ENCODE measurements around the gene ANKRD9.

ANKRD9 gene

DNA sequence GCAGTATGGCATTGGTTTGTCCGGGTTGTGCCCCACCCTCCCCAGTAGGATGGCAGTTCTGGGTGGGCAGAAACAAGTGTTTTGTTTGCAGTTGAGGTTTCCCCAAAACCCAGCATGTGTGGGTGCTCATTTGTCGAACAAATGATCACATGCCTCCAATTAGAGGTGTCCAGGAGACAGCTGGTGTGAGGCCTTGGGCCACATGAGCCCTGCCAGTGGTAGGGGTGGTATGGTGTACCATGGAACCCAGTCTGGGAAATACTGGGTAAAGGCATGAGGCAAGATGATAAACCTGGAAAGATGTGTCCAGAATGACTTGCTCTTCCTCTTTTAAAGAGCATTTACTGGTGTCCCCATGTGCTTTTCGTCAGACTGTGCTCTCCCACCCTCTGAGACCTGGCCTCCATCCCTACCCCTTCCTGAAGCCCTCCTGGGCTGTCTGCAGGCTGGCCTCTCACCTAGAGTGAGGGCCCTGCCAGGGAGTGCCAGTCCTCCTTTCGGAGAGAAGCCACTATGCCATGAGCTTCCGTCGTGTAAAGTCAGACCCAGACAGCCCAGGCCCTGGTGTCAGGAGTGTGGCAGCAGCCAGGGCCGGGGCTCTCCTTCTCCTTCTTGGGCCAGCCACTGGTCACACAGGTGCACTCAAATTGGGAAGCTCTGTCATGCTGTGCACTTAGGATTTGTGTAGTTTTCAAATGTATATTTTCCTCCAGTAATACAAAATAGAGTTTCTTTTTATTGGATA, 17.6 kb downstream of the ANKRD9 start:
- H3K36me3 ChIP-seq (ENCODE audit: insufficient read depth, low read depth, low read length): no peaks in the 10 kb centered on the region
- H3K27ac ChIP-seq (ENCODE audit: low read length): no peak overlapping the region
- H3K4me3 ChIP-seq (ENCODE audit: low read length): no peak overlapping the region
- H3K9me3 ChIP-seq (ENCODE audit: insufficient read depth, low read depth, low read length): no peaks in the 10 kb centered on the region
- no peaks in the 10 kb centered on the region for H3K27me3 ChIP-seq (ENCODE audit: insufficient read depth, low read length)
- no peaks in the 10 kb centered on the region for H3K4me1 ChIP-seq (ENCODE audit: insufficient read depth, low read length)
- no peak overlapping the region for H3K9ac ChIP-seq (ENCODE audit: low read depth, low read length)

- no peaks in the 10 kb centered on the region for H3K27me3 ChIP-seq (ENCODE audit: insufficient read depth, low read length)
- H3K9ac ChIP-seq (ENCODE audit: low read depth, low read length): no peak overlapping the region
- no peaks in the 10 kb centered on the region for H3K36me3 ChIP-seq (ENCODE audit: insufficient read depth, low read depth, low read length)
- no peaks in the 10 kb centered on the region for H3K9me3 ChIP-seq (ENCODE audit: insufficient read depth, low read depth, low read length)
- H3K4me1 ChIP-seq (ENCODE audit: insufficient read depth, low read length): no peaks in the 10 kb centered on the region
- H3K4me3 ChIP-seq (ENCODE audit: low read length): no peak overlapping the region
- H3K27ac ChIP-seq (ENCODE audit: low read length): no peak overlapping the region
Observed at GRCh38 chr14:102491366-102491765, 18.2 kb downstream of the ANKRD9 start.

DNA sequence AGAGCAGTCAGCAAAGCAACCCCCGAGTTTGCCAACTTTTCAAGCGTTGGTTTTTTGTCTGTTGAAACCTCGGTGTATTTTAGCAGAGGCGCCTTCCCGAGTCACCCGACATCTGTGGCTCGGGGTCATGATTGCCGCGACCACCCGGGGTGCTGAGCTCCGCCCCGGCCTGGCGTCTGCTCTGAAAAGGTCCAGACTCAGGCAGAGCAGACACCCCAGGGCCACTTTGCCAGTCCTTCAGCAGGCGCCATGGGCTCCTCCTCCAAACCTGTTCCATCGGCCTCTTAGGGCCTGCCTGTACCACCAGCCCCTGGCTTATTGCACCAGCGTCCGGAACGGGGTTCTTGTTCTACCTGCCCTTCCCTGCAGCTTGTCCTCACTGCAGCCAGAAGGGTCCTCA, 19.1 kb downstream of the ANKRD9 start:
- no peaks in the 10 kb centered on the region for H3K27me3 ChIP-seq (ENCODE audit: insufficient read depth, low read length)
- H3K9ac ChIP-seq (ENCODE audit: low read depth, low read length): no peak overlapping the region
- no peaks in the 10 kb centered on the region for H3K36me3 ChIP-seq (ENCODE audit: insufficient read depth, low read depth, low read length)

DNA sequence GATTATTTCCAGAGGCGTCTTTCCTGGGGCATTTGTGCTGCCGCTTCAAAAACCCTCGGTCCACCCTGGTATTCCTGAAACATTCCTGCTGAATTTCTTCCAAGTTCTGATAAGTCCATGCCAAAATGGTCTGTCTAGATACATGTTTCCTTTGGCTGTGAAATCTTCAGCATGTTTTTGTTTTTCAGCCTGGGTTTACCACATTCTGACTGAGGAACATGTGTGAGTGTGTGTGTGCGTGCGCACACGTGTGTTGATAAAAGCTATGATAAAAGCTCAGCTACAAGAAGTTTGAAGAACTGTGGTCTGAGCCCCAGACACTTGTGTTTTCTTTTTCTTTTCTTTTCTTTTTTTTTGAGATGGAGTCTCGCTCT, 22.4 kb downstream of the ANKRD9 start:
- H3K9me3 ChIP-seq (ENCODE audit: insufficient read depth, low read depth, low read length): no peaks in the 10 kb centered on the region
- no peaks in the 10 kb centered on the region for H3K27me3 ChIP-seq (ENCODE audit: insufficient read depth, low read length)
- H3K9ac ChIP-seq (ENCODE audit: low read depth, low read length): no peak overlapping the region
- no peak overlapping the region for H3K27ac ChIP-seq (ENCODE audit: low read length)
- H3K4me3 ChIP-seq (ENCODE audit: low read length): no peak overlapping the region
- no peaks in the 10 kb centered on the region for H3K4me1 ChIP-seq (ENCODE audit: insufficient read depth, low read length)
- no peaks in the 10 kb centered on the region for H3K36me3 ChIP-seq (ENCODE audit: insufficient read depth, low read depth, low read length)

More for the DNA sequence above, 19.1 kb downstream of the ANKRD9 start:
- H3K4me1 ChIP-seq (ENCODE audit: insufficient read depth, low read length): no peaks in the 10 kb centered on the region
- H3K9me3 ChIP-seq (ENCODE audit: insufficient read depth, low read depth, low read length): no peaks in the 10 kb centered on the region
- no peak overlapping the region for H3K4me3 ChIP-seq (ENCODE audit: low read length)
- H3K27ac ChIP-seq (ENCODE audit: low read length): no peak overlapping the region

GRCh38 chr14:102486513-102487203, 22.9 kb downstream of the ANKRD9 start:
- no peaks in the 10 kb centered on the region for H3K4me1 ChIP-seq (ENCODE audit: insufficient read depth, low read length)
- no peaks in the 10 kb centered on the region for H3K9me3 ChIP-seq (ENCODE audit: insufficient read depth, low read depth, low read length)
- H3K36me3 ChIP-seq (ENCODE audit: insufficient read depth, low read depth, low read length): no peaks in the 10 kb centered on the region
- no peak overlapping the region for H3K4me3 ChIP-seq (ENCODE audit: low read length)
- no peak overlapping the region for H3K9ac ChIP-seq (ENCODE audit: low read depth, low read length)
- H3K27me3 ChIP-seq (ENCODE audit: insufficient read depth, low read length): no peaks in the 10 kb centered on the region
- no peak overlapping the region for H3K27ac ChIP-seq (ENCODE audit: low read length)

DNA sequence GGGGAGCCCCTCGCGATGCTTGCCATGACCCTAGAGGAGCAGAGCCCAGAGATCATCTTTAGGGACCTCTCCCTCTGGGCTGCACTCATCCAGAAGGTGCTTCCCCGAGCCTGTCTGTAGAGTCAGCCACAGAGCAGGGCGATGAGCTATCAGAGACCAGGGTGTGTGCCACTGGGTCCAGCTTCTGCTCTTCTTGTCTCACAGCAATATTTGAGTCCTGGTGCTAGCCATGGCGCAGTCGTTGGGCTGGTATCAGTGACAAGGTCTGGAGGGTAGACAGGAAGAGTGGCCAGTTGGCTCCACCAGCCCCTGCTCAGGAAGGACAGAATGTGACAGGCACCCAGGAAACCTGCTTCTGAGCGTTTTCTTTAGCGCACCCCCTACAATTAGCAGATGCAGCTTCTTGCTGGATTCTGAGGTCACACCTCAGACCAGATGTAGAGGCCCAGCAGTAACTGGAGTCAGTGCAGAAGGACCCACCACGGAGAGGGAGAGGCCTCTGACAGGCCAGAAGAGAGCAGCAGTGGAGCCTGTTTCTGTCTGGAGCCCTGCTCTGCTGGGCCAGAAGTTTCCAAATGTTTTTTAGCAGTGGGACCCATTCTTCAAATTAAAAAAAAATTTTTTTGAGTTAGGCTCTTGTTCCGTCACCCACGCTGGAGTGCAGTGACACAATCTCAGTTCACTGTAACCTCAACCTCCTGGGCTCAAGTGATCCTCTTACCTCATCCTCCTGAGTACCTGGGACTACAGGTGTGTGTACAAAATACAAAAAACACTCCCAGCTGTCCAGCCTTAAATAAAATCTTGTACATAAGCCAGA, 23.7 kb downstream of the ANKRD9 start:
- Histone ChIP-seq H3K27ac (ENCODE audit: low read length) (no peak overlapping the region), H3K4me1 (ENCODE audit: insufficient read depth, low read length) (no peaks in the 10 kb centered on the region), H3K27me3 (ENCODE audit: insufficient read depth, low read length) (no peaks in the 10 kb centered on the region), H3K9ac (ENCODE audit: low read depth, low read length) (no peak overlapping the region), H3K4me3 (ENCODE audit: low read length) (no peak overlapping the region), H3K9me3 (ENCODE audit: insufficient read depth, low read depth, low read length) (no peaks in the 10 kb centered on the region), H3K36me3 (ENCODE audit: insufficient read depth, low read depth, low read length) (no peaks in the 10 kb centered on the region)

- Histone ChIP-seq H3K9ac (ENCODE audit: low read depth, low read length) (no peak overlapping the region), H3K36me3 (ENCODE audit: insufficient read depth, low read depth, low read length) (no peaks in the 10 kb centered on the region), H3K27me3 (ENCODE audit: insufficient read depth, low read length) (no peaks in the 10 kb centered on the region), H3K27ac (ENCODE audit: low read length) (no peak overlapping the region), H3K9me3 (ENCODE audit: insufficient read depth, low read depth, low read length) (no peaks in the 10 kb centered on the region), H3K4me1 (ENCODE audit: insufficient read depth, low read length) (no peaks in the 10 kb centered on the region), H3K4me3 (ENCODE audit: low read length) (no peak overlapping the region)
Observed at GRCh38 chr14:102484316-102484715, 25.3 kb downstream of the ANKRD9 start.

GRCh38 chr14:102481791-102482238, 27.8 kb downstream of the ANKRD9 start:
- Histone ChIP-seq H3K27me3 (ENCODE audit: insufficient read depth, low read length) (no peaks in the 10 kb centered on the region), H3K36me3 (ENCODE audit: insufficient read depth, low read depth, low read length) (no peaks in the 10 kb centered on the region), H3K4me3 (ENCODE audit: low read length) (no peak overlapping the region), H3K27ac (ENCODE audit: low read length) (no peak overlapping the region), H3K4me1 (ENCODE audit: insufficient read depth, low read length) (no peaks in the 10 kb centered on the region), H3K9me3 (ENCODE audit: insufficient read depth, low read depth, low read length) (no peaks in the 10 kb centered on the region), H3K9ac (ENCODE audit: low read depth, low read length) (no peak overlapping the region)

DNA sequence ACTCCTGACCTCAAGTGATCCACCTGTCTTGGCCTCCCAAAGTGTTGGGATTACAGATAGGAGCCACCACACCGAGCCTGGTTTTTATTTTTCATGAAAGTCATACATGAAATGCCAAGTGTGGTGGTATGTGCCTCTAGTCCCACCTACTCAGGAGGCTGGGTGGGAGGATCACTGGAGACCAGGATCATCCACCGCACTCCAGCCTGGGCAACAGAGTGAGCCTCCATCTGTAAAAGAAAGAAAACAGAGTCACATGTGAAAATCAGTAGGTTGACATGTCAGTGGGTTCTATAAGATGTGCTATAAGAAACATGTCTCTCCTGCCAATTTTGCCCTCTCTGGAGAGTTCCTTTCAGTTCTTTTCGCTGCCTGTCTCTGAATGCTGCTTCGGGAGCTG, 28.2 kb downstream of the ANKRD9 start:
- Histone ChIP-seq H3K9me3 (ENCODE audit: insufficient read depth, low read depth, low read length) (no peaks in the 10 kb centered on the region), H3K4me1 (ENCODE audit: insufficient read depth, low read length) (no peaks in the 10 kb centered on the region), H3K36me3 (ENCODE audit: insufficient read depth, low read depth, low read length) (no peaks in the 10 kb centered on the region), H3K27me3 (ENCODE audit: insufficient read depth, low read length) (no peaks in the 10 kb centered on the region), H3K27ac (ENCODE audit: low read length) (no peak overlapping the region), H3K4me3 (ENCODE audit: low read length) (no peak overlapping the region), H3K9ac (ENCODE audit: low read depth, low read length) (no peak overlapping the region)

DNA sequence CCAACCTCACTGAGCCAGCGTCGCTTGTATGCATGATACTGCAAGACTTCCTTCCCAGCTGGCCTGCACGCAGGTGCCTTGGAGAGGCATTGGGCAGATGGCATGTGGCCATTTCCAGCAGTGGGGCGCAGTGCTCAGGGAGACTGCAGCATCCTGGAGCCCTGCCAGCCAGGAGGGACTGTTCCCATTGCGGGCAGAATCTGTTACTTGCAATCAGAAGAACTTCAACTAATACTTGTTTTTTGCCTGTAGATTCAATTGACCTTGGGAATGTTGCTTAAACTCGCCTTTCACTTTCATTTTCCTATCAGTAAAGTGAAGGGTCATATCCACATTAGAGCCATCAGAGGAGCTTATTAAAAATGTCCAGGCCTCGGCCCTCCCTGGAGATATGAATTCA, 29.8 kb downstream of the ANKRD9 start:
- Histone ChIP-seq H3K9me3 (ENCODE audit: insufficient read depth, low read depth, low read length) (no peaks in the 10 kb centered on the region), H3K27me3 (ENCODE audit: insufficient read depth, low read length) (no peaks in the 10 kb centered on the region), H3K36me3 (ENCODE audit: insufficient read depth, low read depth, low read length) (no peaks in the 10 kb centered on the region), H3K27ac (ENCODE audit: low read length) (no peak overlapping the region), H3K9ac (ENCODE audit: low read depth, low read length) (no peak overlapping the region), H3K4me1 (ENCODE audit: insufficient read depth, low read length) (no peaks in the 10 kb centered on the region), H3K4me3 (ENCODE audit: low read length) (no peak overlapping the region)

DNA sequence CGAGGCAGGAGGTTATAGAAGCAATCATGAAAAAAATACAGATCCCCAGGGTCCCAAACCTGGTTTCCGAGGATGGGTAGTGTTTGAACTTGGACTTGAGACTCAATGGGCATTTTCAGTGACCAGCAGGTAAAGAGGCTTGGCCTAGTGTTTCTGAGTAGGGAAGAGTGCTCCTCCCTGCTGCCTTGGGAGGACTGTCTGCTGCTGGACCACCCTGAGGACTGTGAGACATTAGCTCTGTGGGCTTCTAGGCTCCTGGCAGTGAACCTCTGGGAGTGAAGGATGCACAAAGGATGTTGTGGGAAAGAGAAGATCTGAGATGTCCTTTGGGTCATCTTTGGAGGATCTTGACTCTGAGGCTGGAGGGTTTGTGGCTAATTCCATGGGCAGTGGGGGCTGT, 30.5 kb downstream of the ANKRD9 start:
- Histone ChIP-seq H3K9ac (ENCODE audit: low read depth, low read length) (no peak overlapping the region), H3K36me3 (ENCODE audit: insufficient read depth, low read depth, low read length) (no peaks in the 10 kb centered on the region), H3K9me3 (ENCODE audit: insufficient read depth, low read depth, low read length) (no peaks in the 10 kb centered on the region), H3K4me3 (ENCODE audit: low read length) (no peak overlapping the region), H3K27ac (ENCODE audit: low read length) (no peak overlapping the region), H3K4me1 (ENCODE audit: insufficient read depth, low read length) (no peaks in the 10 kb centered on the region), H3K27me3 (ENCODE audit: insufficient read depth, low read length) (no peaks in the 10 kb centered on the region)
